Activated CD8-positive, alpha-beta memory T cell treated with anti-CD3 and anti-CD28 coated beads, Interleukin-2, amount 10 ng/mL, durations not matched to agents 7 days and 5 days (primary cell): Measurements from ENCODE around the gene PPP2R5C. TPM values are rescaled to one million over a fixed set of nuclear protein-coding genes. Genes with fewer than 3 reads are reported as not detected.

Experiments
- ATAC-seq: fragments of 150-1000 bp; cut with Tn5 transposase; one replicate; pipeline ENCODE4 v1.10.0; 2021; ENCODE audit warnings: moderate library complexity
- CTCF ChIA-PET: fragments of 350-600 bp; sonication (Branson Sonifier 250); formaldehyde crosslinking; loops from one replicate; lab custom pipeline; 2021; ENCODE audit warnings: antibody characterized with exemption; lab: Charles Lee
- DNase-seq: peaks from one replicate; pipeline ENCODE4 v3.0.0-alpha.2; 2020
- H3K27ac Mint-ChIP-seq: one replicate; pipeline ENCODE4 v1.8.0; 2021; ENCODE audit warnings: mild to moderate bottlenecking, mixed read lengths
- H3K27me3 Mint-ChIP-seq: one replicate; pipeline ENCODE4 v1.8.0; 2021; ENCODE audit warnings: mixed read lengths
- H3K36me3 Mint-ChIP-seq: one replicate; pipeline ENCODE4 v1.8.0; 2021; ENCODE audit warnings: mild to moderate bottlenecking, mixed read lengths
- H3K4me1 Mint-ChIP-seq: one replicate; pipeline ENCODE4 v1.8.0; 2021; ENCODE audit warnings: mixed read lengths
- H3K4me3 Mint-ChIP-seq: one replicate; pipeline ENCODE4 v1.8.0; 2021; ENCODE audit warnings: mild to moderate bottlenecking, moderate library complexity, mixed read lengths
- H3K9me3 Mint-ChIP-seq: one replicate; pipeline ENCODE4 v1.8.0; 2022; ENCODE audit warnings: low read depth, mixed read lengths
- total RNA-seq, 2 experiments: library from RNA; stranded (reverse); gene quantifications; one replicate each; pipeline ENCODE4 v1.2.3, GENCODE V29; 2021

The PPP2R5C gene
- total RNA-seq, 2 experiments from 2014 or later = 213 to 234 TPM

DNA sequence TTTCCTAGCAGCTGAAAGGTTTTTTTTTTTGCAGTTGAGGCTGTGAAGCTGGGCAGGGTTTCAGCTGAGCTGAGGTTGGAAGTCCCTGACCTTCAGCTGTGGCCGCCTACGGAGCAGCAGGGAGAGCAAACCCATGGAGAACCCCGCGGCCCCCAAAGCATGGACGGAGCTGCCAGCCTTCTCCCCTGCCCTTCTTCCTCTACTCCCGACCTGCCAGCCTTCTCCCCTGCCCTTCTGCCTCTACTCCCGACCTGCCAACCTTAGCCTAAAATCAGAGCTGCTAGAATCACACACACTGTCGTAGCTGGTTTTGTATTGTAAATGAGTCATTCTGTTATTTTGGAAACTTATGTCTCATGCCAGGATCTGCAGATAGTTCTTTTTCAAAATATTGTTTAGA lies 74.6 kb downstream of the PPP2R5C start:
- no peak for DNase-seq
- no peak for ATAC-seq
- CTCF ChIA-PET = interaction anchor here (0.9 to 2.2 kb wide), 2 partner anchors 10 to 65 kb away, joined by 3 to 9 read pairs; no protein-coding TSS in a partner anchor
- Mint-ChIP-seq H3K4me1 (peaks cover 76% of the 10 kb centered on the region), H3K27me3 (no peaks in the 10 kb centered on the region), H3K4me3 (no peak overlapping the region), H3K9me3 (no peaks in the 10 kb centered on the region), H3K27ac (no peak overlapping the region), H3K36me3 (peaks cover 50% of the 10 kb centered on the region)

- Mint-ChIP-seq H3K27ac (peak overlapping the region; percentile 91), H3K4me1 (peaks cover 82% of the 10 kb centered on the region), H3K36me3 (peaks cover 33% of the 10 kb centered on the region), H3K4me3 (peak overlapping the region; percentile 7), H3K27me3 (no peaks in the 10 kb centered on the region), H3K9me3 (no peaks in the 10 kb centered on the region)
- CTCF ChIA-PET = interaction anchor here (0.7 kb wide), 1 partner anchor 22 kb away, joined by 3 read pairs; no protein-coding TSS in a partner anchor
- ATAC-seq (no peak), DNase-seq (no peak)
Observed at GRCh38 chr14:101838476-101838875, 77.0 kb downstream of the PPP2R5C start.

- DNase-seq = peak; percentile 73
- peaks cover 34% of the 10 kb centered on the region for H3K36me3 Mint-ChIP-seq
- H3K4me3 Mint-ChIP-seq = no peak overlapping the region
- no peaks in the 10 kb centered on the region for H3K9me3 Mint-ChIP-seq
- peak overlapping the region; percentile 91 for H3K27ac Mint-ChIP-seq
- peaks cover 84% of the 10 kb centered on the region for H3K4me1 Mint-ChIP-seq
- CTCF ChIA-PET = interaction anchor here (1.0 kb wide), 1 partner anchor 69 kb away, joined by 3 read pairs; no protein-coding TSS in a partner anchor
- no peaks in the 10 kb centered on the region for H3K27me3 Mint-ChIP-seq
- ATAC-seq = peak; percentile 80
Observed at GRCh38 chr14:101839236-101839635, 77.7 kb downstream of the PPP2R5C start.

GRCh38 chr14:101839661-101840060 lies 78.2 kb downstream of the PPP2R5C start:
- H3K4me3 Mint-ChIP-seq = no peak overlapping the region
- H3K9me3 Mint-ChIP-seq = no peaks in the 10 kb centered on the region
- H3K36me3 Mint-ChIP-seq = peaks cover 34% of the 10 kb centered on the region
- DNase-seq (no peak), ATAC-seq (no peak)
- H3K4me1 Mint-ChIP-seq = peaks cover 85% of the 10 kb centered on the region
- CTCF ChIA-PET = interaction anchor here (0.6 to 2.0 kb wide), 3 partner anchors 15 to 69 kb away, joined by 3 to 4 read pairs (median 3); no protein-coding TSS in a partner anchor
- H3K27me3 Mint-ChIP-seq = no peaks in the 10 kb centered on the region
- H3K27ac Mint-ChIP-seq = peak overlapping the region; percentile 91

- Mint-ChIP-seq H3K27me3 (no peaks in the 10 kb centered on the region), H3K36me3 (peaks cover 29% of the 10 kb centered on the region)
- no peak for DNase-seq
Observed at GRCh38 chr14:101840649-101841369, 79.3 kb downstream of the PPP2R5C start.

DNA sequence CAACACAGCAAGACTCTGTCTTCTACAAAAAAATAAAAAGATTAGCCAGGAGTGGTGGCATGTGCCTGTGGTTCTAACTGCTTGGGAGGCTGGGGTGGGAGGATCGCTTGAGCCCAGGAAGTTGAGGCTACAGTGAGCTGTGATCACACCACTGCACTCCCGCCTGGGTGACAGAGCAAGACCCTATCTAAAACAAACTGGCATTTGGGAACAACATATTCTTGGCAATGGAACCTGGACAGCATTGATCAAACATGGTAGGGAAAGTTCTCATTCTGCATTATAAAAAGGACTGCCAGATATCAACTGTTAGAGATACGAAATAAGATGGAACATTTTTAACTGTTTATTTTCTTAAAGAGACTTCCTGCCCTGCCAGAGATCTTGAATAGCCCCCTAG lies 81.5 kb downstream of the PPP2R5C start:
- peaks cover 83% of the 10 kb centered on the region for H3K4me1 Mint-ChIP-seq
- DNase-seq = no peak
- CTCF ChIA-PET = interaction anchor here (1.0 to 8.0 kb wide), 5 partner anchors 16 to 83 kb away, joined by 3 to 60 read pairs (median 4); no protein-coding TSS in a partner anchor
- no peak overlapping the region for H3K4me3 Mint-ChIP-seq
- H3K27ac Mint-ChIP-seq = peak overlapping the region; percentile 67
- no peaks in the 10 kb centered on the region for H3K9me3 Mint-ChIP-seq
- no peak for ATAC-seq
- peaks cover 24% of the 10 kb centered on the region for H3K36me3 Mint-ChIP-seq
- H3K27me3 Mint-ChIP-seq = no peaks in the 10 kb centered on the region

More at GRCh38 chr14:101840649-101841369, 79.3 kb downstream of the PPP2R5C start:
- Mint-ChIP-seq H3K27ac (peak overlapping the region; percentile 43), H3K4me1 (peaks cover 83% of the 10 kb centered on the region), H3K9me3 (no peaks in the 10 kb centered on the region), H3K4me3 (no peak overlapping the region)
- CTCF ChIA-PET = interaction anchor here (0.9 to 8.0 kb wide), 5 partner anchors 9 to 72 kb away, joined by 3 to 60 read pairs (median 5); no protein-coding TSS in a partner anchor
- no peak for ATAC-seq

DNA sequence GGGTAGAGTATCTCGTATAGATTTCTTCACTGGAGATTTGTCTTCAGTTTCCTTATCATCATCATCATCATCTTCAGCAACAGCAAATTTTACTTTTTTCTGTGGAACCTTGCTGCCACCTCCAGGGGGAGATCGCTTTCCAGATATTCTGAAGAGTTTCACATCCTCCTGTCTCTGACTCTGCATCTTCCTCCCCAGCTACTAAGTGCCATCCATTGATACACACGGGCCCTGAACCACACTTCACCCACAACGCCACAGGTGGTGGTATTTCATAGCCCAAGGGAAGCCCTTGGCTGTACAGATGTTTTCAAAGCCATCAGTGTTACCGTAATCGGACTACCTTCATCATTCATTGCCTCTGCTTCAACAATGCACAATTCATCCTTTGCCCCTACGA lies 82.2 kb downstream of the PPP2R5C start:
- peak; percentile 63 for ATAC-seq
- no peaks in the 10 kb centered on the region for H3K27me3 Mint-ChIP-seq
- H3K27ac Mint-ChIP-seq = peak overlapping the region; percentile 67
- CTCF ChIA-PET = interaction anchor here (0.6 to 8.0 kb wide), 9 partner anchors 8 to 83 kb away, joined by 3 to 60 read pairs (median 4); no protein-coding TSS in a partner anchor
- peak; percentile 74 for DNase-seq
- no peak overlapping the region for H3K4me3 Mint-ChIP-seq
- H3K9me3 Mint-ChIP-seq = no peaks in the 10 kb centered on the region
- peaks cover 23% of the 10 kb centered on the region for H3K36me3 Mint-ChIP-seq
- peaks cover 81% of the 10 kb centered on the region for H3K4me1 Mint-ChIP-seq

DNA sequence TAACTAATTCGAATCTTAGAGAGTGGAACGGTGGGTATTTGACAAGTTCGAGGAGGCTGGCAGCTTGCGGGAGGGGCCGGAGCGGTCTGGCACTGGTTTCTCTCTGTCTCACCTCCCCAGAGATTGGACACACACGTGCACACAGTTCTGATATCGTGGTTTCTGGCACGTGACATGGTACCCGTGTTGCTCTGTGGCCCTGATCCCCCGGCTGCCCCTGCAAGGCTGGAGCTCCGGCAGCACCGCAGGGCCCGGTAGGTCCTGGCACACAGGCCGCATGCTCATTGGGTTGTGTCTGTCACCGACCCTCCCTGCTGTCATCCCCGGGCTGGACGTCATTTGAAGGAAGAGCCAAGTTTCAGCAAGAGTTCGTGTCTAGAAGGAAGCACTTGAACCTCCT lies 82.7 kb downstream of the PPP2R5C start:
- Mint-ChIP-seq H3K36me3 (peaks cover 23% of the 10 kb centered on the region), H3K4me1 (peaks cover 82% of the 10 kb centered on the region), H3K27me3 (no peaks in the 10 kb centered on the region), H3K9me3 (no peaks in the 10 kb centered on the region), H3K4me3 (no peak overlapping the region), H3K27ac (no peak overlapping the region)
- DNase-seq = no peak
- no peak for ATAC-seq
- CTCF ChIA-PET = interaction anchor here (0.6 to 8.0 kb wide), 10 partner anchors 9 to 138 kb away, joined by 3 to 60 read pairs (median 4); no protein-coding TSS in a partner anchor

DNA sequence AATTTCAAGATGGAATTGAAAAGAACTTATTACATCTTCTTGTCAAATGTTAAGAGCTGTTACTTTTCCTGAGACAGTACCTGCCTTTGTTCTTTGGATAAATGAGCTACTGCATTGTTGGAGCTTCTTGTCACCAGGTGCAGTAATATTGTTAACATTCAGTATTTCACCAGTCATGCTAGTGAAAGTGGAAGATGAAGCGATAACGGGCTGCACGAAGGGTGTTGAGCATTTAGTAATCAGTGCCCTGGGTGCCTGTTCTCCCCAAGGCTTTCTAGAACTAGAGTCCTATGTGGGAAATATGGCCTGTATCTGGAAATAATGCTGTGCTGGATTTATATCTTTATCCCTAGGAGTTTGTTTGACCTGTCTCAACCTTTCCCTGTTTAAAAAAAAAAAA lies 83.2 kb downstream of the PPP2R5C start:
- H3K36me3 Mint-ChIP-seq = peaks cover 18% of the 10 kb centered on the region
- ATAC-seq (no peak), DNase-seq (no peak)
- no peaks in the 10 kb centered on the region for H3K9me3 Mint-ChIP-seq
- H3K4me1 Mint-ChIP-seq = peaks cover 82% of the 10 kb centered on the region
- H3K4me3 Mint-ChIP-seq = no peak overlapping the region
- H3K27ac Mint-ChIP-seq = no peak overlapping the region
- no peaks in the 10 kb centered on the region for H3K27me3 Mint-ChIP-seq
- CTCF ChIA-PET = interaction anchor here (1.1 to 8.0 kb wide), 7 partner anchors 9 to 138 kb away, joined by 3 to 60 read pairs (median 5); no protein-coding TSS in a partner anchor

GRCh38 chr14:101845496-101845895 lies 84.0 kb downstream of the PPP2R5C start:
- no peak overlapping the region for H3K27ac Mint-ChIP-seq
- no peak overlapping the region for H3K4me3 Mint-ChIP-seq
- H3K36me3 Mint-ChIP-seq = peaks cover 15% of the 10 kb centered on the region
- DNase-seq = no peak
- ATAC-seq = no peak
- H3K27me3 Mint-ChIP-seq = no peaks in the 10 kb centered on the region
- CTCF ChIA-PET = interaction anchor here (1.0 to 8.0 kb wide), 5 partner anchors 8 to 139 kb away, joined by 3 to 60 read pairs (median 8); no protein-coding TSS in a partner anchor
- peaks cover 80% of the 10 kb centered on the region for H3K4me1 Mint-ChIP-seq
- H3K9me3 Mint-ChIP-seq = no peaks in the 10 kb centered on the region

DNA sequence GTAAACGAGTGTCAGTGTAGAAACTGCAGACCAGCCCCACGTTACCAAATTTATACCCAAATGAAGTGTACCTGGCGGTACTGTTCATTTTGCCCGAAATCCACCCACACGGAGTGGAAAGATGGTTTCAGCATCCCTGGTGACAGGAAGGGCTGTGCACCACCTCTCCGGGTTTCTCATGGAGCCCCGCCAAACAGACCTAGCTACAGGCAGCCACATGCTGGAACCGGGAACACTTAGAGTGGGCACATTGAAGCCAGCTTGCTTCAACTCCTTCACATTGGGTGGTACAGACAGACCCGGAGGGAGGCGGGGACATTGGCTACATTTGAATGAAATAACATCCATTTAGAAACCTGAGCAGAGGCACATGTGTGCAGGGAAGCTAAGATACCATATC lies 84.4 kb downstream of the PPP2R5C start:
- Mint-ChIP-seq H3K9me3 (no peaks in the 10 kb centered on the region), H3K4me3 (no peak overlapping the region), H3K36me3 (peaks cover 13% of the 10 kb centered on the region), H3K4me1 (peaks cover 79% of the 10 kb centered on the region), H3K27me3 (no peaks in the 10 kb centered on the region), H3K27ac (no peak overlapping the region)
- ATAC-seq (no peak), DNase-seq (no peak)
- CTCF ChIA-PET = interaction anchor here (1.0 to 8.0 kb wide), 3 partner anchors 77 to 139 kb away, joined by 3 to 60 read pairs (median 8); no protein-coding TSS in a partner anchor

- CTCF ChIA-PET = interaction anchor here (1.0 kb wide), 2 partner anchors 10 to 79 kb away, joined by 3 to 4 read pairs; no protein-coding TSS in a partner anchor
- Mint-ChIP-seq H3K4me1 (peaks cover 74% of the 10 kb centered on the region), H3K4me3 (no peak overlapping the region), H3K27me3 (no peaks in the 10 kb centered on the region), H3K36me3 (peaks cover 7% of the 10 kb centered on the region), H3K27ac (no peak overlapping the region), H3K9me3 (no peaks in the 10 kb centered on the region)
- no peak for DNase-seq
- ATAC-seq = no peak
Observed at GRCh38 chr14:101849125-101849524, 87.6 kb downstream of the PPP2R5C start.

DNA sequence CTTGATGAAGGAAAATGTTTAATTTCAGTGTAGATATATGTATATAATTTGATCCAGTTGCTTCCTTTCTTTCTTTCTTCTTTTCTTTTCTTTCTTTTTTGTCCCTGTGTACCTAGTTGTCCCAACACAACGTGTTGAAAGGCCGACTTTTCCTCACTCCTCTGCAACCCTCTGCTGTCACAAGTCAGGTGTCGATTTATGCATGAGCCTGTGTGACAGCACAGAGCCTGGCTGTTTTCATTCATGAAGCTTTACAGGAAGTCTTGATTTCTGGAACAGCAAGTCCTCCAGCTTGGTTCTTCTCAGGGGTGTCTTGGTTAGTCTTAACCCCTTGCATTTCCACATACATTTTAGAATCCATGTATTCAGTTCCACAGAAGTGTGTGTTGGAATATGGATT lies 88.1 kb downstream of the PPP2R5C start:
- Mint-ChIP-seq H3K4me3 (no peak overlapping the region), H3K27ac (no peak overlapping the region), H3K27me3 (no peaks in the 10 kb centered on the region), H3K36me3 (peaks cover 8% of the 10 kb centered on the region), H3K4me1 (peaks cover 73% of the 10 kb centered on the region), H3K9me3 (no peaks in the 10 kb centered on the region)
- CTCF ChIA-PET = interaction anchor here (1.0 kb wide), 2 partner anchors 9 to 79 kb away, joined by 3 to 4 read pairs; no protein-coding TSS in a partner anchor
- DNase-seq (no peak), ATAC-seq (no peak)
